Activated naive CD8-positive, alpha-beta T cell treated with anti-CD3 and anti-CD28 coated beads for 36 hours (primary cell): ENCODE measurements around the gene GPAT2. TPM values are rescaled to one million over a fixed set of nuclear protein-coding genes. Genes with fewer than 3 reads are reported as not detected.
A peak's percentile ranks its signal among the peaks of the same experiment; 100 is the strongest.
"Not testable (repeated sequence)": the region's sequence is repeated elsewhere in the genome, so short reads cannot be mapped to it uniquely, and the experiment has no call there.

Source experiments
- DNase-seq: peaks from one replicate; pipeline ENCODE4 v3.0.0; 2021
- H3K27ac Mint-ChIP-seq: one replicate; pipeline ENCODE4 v1.8.0; 2022; ENCODE audit warnings: mild to moderate bottlenecking, moderate library complexity, mixed read lengths
- H3K27me3 Mint-ChIP-seq: one replicate; pipeline ENCODE4 v1.8.0; 2022; ENCODE audit warnings: mild to moderate bottlenecking, mixed read lengths
- H3K36me3 Mint-ChIP-seq: one replicate; pipeline ENCODE4 v1.8.0; 2021; ENCODE audit warnings: mild to moderate bottlenecking, mixed read lengths
- H3K4me1 Mint-ChIP-seq: one replicate; pipeline ENCODE4 v1.8.0; 2021; ENCODE audit warnings: mixed read lengths
- H3K4me3 Mint-ChIP-seq: one replicate; pipeline ENCODE4 v1.8.0; 2022; ENCODE audit warnings: mild to moderate bottlenecking, moderate library complexity, mixed read lengths
- H3K9me3 Mint-ChIP-seq: one replicate; pipeline ENCODE4 v1.8.0; 2022; ENCODE audit warnings: mixed read lengths
- total RNA-seq, 2 experiments: library from RNA; stranded (reverse); gene quantifications; one replicate each; pipeline ENCODE4 v1.2.3, GENCODE V29; 2021

GPAT2 gene
- total RNA-seq, 2 experiments from 2014 or later = 36.3 to 41.8 TPM

- H3K36me3 Mint-ChIP-seq, H3K4me1 Mint-ChIP-seq, H3K27ac Mint-ChIP-seq, H3K27me3 Mint-ChIP-seq, H3K9me3 Mint-ChIP-seq, DNase-seq, H3K4me3 Mint-ChIP-seq: not testable (repeated sequence)
These were observed 35.2 kb upstream of the GPAT2 start for GRCh38 chr2:96069878-96070277.

- H3K4me3 Mint-ChIP-seq, H3K27me3 Mint-ChIP-seq, H3K36me3 Mint-ChIP-seq, H3K9me3 Mint-ChIP-seq, DNase-seq, H3K27ac Mint-ChIP-seq, H3K4me1 Mint-ChIP-seq: not testable (repeated sequence)
These were observed 33.3 kb upstream of the GPAT2 start for GRCh38 chr2:96067902-96068581.

GRCh38 chr2:96067098-96067660, 32.5 kb upstream of the GPAT2 start:
- not testable (repeated sequence) for H3K27ac Mint-ChIP-seq, H3K27me3 Mint-ChIP-seq, H3K9me3 Mint-ChIP-seq, H3K4me1 Mint-ChIP-seq, DNase-seq, H3K36me3 Mint-ChIP-seq, H3K4me3 Mint-ChIP-seq

- H3K36me3 Mint-ChIP-seq, H3K9me3 Mint-ChIP-seq, H3K27ac Mint-ChIP-seq, DNase-seq, H3K4me3 Mint-ChIP-seq, H3K4me1 Mint-ChIP-seq, H3K27me3 Mint-ChIP-seq: not testable (repeated sequence)
These were observed 31.8 kb upstream of the GPAT2 start for GRCh38 chr2:96066511-96066910.

- H3K27me3 Mint-ChIP-seq, H3K4me3 Mint-ChIP-seq: not testable (repeated sequence)
These were observed 31.2 kb upstream of the GPAT2 start for GRCh38 chr2:96065954-96066353.

GRCh38 chr2:96065381-96065930, 30.7 kb upstream of the GPAT2 start:
- Mint-ChIP-seq H3K4me3 (no peak overlapping the region), H3K4me1 (peaks cover 1% of the 10 kb centered on the region), H3K27ac (no peak overlapping the region), H3K27me3 (no peaks in the 10 kb centered on the region), H3K36me3 (no peaks in the 10 kb centered on the region), H3K9me3 (no peaks in the 10 kb centered on the region)
- no peak for DNase-seq

More at GRCh38 chr2:96065954-96066353, 31.2 kb upstream of the GPAT2 start:
- H3K9me3 Mint-ChIP-seq, H3K27ac Mint-ChIP-seq, H3K36me3 Mint-ChIP-seq, H3K4me1 Mint-ChIP-seq, DNase-seq: not testable (repeated sequence)

GRCh38 chr2:96064760-96065159, 30.0 kb upstream of the GPAT2 start:
- not testable (repeated sequence) for H3K36me3 Mint-ChIP-seq, H3K9me3 Mint-ChIP-seq, DNase-seq, H3K4me1 Mint-ChIP-seq, H3K4me3 Mint-ChIP-seq, H3K27me3 Mint-ChIP-seq, H3K27ac Mint-ChIP-seq

GRCh38 chr2:96064047-96064675, 29.4 kb upstream of the GPAT2 start:
- H3K27me3 Mint-ChIP-seq, H3K27ac Mint-ChIP-seq, H3K9me3 Mint-ChIP-seq, H3K4me3 Mint-ChIP-seq, DNase-seq, H3K36me3 Mint-ChIP-seq, H3K4me1 Mint-ChIP-seq: not testable (repeated sequence)

GRCh38 chr2:96063116-96063899, 28.6 kb upstream of the GPAT2 start:
- not testable (repeated sequence) for H3K36me3 Mint-ChIP-seq, H3K27ac Mint-ChIP-seq, H3K4me1 Mint-ChIP-seq, H3K27me3 Mint-ChIP-seq, H3K9me3 Mint-ChIP-seq, H3K4me3 Mint-ChIP-seq
- peak; percentile 49 for DNase-seq

- H3K9me3 Mint-ChIP-seq, H3K4me1 Mint-ChIP-seq, DNase-seq, H3K4me3 Mint-ChIP-seq, H3K36me3 Mint-ChIP-seq, H3K27me3 Mint-ChIP-seq, H3K27ac Mint-ChIP-seq: not testable (repeated sequence)
These were observed 27.8 kb upstream of the GPAT2 start for GRCh38 chr2:96062483-96062882.

- not testable (repeated sequence) for H3K9me3 Mint-ChIP-seq, H3K27ac Mint-ChIP-seq, H3K36me3 Mint-ChIP-seq, DNase-seq, H3K4me3 Mint-ChIP-seq, H3K4me1 Mint-ChIP-seq, H3K27me3 Mint-ChIP-seq
These were observed 27.2 kb upstream of the GPAT2 start for GRCh38 chr2:96061901-96062300.

- H3K27ac Mint-ChIP-seq, H3K9me3 Mint-ChIP-seq, H3K4me1 Mint-ChIP-seq: not testable (repeated sequence)
These were observed 26.6 kb upstream of the GPAT2 start for GRCh38 chr2:96061197-96061817.

GRCh38 chr2:96060325-96060724, 25.6 kb upstream of the GPAT2 start:
- not testable (repeated sequence) for DNase-seq, H3K9me3 Mint-ChIP-seq, H3K4me1 Mint-ChIP-seq, H3K27me3 Mint-ChIP-seq, H3K4me3 Mint-ChIP-seq, H3K36me3 Mint-ChIP-seq, H3K27ac Mint-ChIP-seq

More at GRCh38 chr2:96061197-96061817, 26.6 kb upstream of the GPAT2 start:
- not testable (repeated sequence) for H3K36me3 Mint-ChIP-seq, H3K4me3 Mint-ChIP-seq, DNase-seq, H3K27me3 Mint-ChIP-seq

GRCh38 chr2:96059443-96059842, 24.7 kb upstream of the GPAT2 start:
- H3K4me3 Mint-ChIP-seq, H3K27ac Mint-ChIP-seq, H3K4me1 Mint-ChIP-seq, H3K27me3 Mint-ChIP-seq, H3K9me3 Mint-ChIP-seq, H3K36me3 Mint-ChIP-seq, DNase-seq: not testable (repeated sequence)

GRCh38 chr2:96055830-96056229, 21.1 kb upstream of the GPAT2 start:
- H3K36me3 Mint-ChIP-seq, H3K27me3 Mint-ChIP-seq, DNase-seq, H3K4me1 Mint-ChIP-seq, H3K9me3 Mint-ChIP-seq, H3K4me3 Mint-ChIP-seq, H3K27ac Mint-ChIP-seq: not testable (repeated sequence)
